Measurements from ENCODE around the gene APEX1. TPM values are rescaled to one million over a fixed set of nuclear protein-coding genes. Genes with fewer than 3 reads are reported as not detected.

Gene APEX1
- polyA plus RNA-seq, 1 of the 3 experiments (the other 2 are of a cell fraction), result 279 TPM

GRCh38 chr14:20468764-20469241, 13.8 kb downstream of the APEX1 start:
- peak overlapping the region; percentile 91 for H3K4me2 ChIP-seq
- H3K9me3 ChIP-seq, result no peaks in the 10 kb centered on the region
- no peaks in the 10 kb centered on the region; the same call in 1 of the 2 replicates for H3K27me3 ChIP-seq (ENCODE audit: insufficient read depth)
- H3K36me3 ChIP-seq (replicated peaks in 1 of 2; ENCODE audit: control insufficient read depth in 1 of 2, insufficient read depth in 2 of 2, low read length in 1 of 2), result peaks cover 7 to 10% of the 10 kb centered on the region in 2 experiments
- WGBS (ENCODE audit: low lambda C conversion rate), result 19% methylated on average over 16 of the region's 16 CpGs
- H3K9ac ChIP-seq, result peak overlapping the region; percentile 79
- ChIA-PET POLR2A (interaction anchor here (1.0 to 3.1 kb wide), 5 partner anchors 7 to 126 kb away, joined by 3 to 35 read pairs (median 4); partner anchors contain the start of genes APEX1, OSGEP, PIP4P1 and TEP1), CTCF (interaction anchor here (0.8 to 1.6 kb wide), 2 partner anchors 18 to 140 kb away, joined by 5 read pairs; no protein-coding TSS in a partner anchor)
- peaks cover 24% of the 10 kb centered on the region for H3K79me2 ChIP-seq (ENCODE audit: insufficient read depth)
- no peak for TF ChIP-seq RCOR1 (IDR thresholded peaks at IDR 0.05; ENCODE audit: low read length)
- no peak for TF ChIP-seq ZBTB33 (IDR thresholded peaks at IDR 0.05; ENCODE audit: borderline replicate concordance, low read depth)
- no peak for TF ChIP-seq TCF12 (IDR thresholded peaks at IDR 0.05)
- H3K9me2 ChIP-seq, result no peaks in the 10 kb centered on the region
- peak overlapping the region; percentile 89 for H2AFZ ChIP-seq (ENCODE audit: low read depth)
- peak overlapping the region; percentile 78 to 84 for H3K4me3 ChIP-seq (ENCODE audit: low read depth in 2 of 2, low read length in 1 of 2)
- H4K20me1 ChIP-seq (ENCODE audit: insufficient read depth), result no peaks in the 10 kb centered on the region
- no peak for DNase-seq
- H3K27ac ChIP-seq (ENCODE audit: low read depth in 2 of 2, low read length in 1 of 2), result peak overlapping the region; percentile 64 to 77
- peaks cover 5% of the 10 kb centered on the region for H3F3A ChIP-seq (replicated peaks; ENCODE audit: insufficient read depth)
- H3K4me1 ChIP-seq (ENCODE audit: control insufficient read depth in 1 of 2, insufficient read depth in 2 of 2, low read depth in 1 of 2, low read length in 1 of 2), result peaks cover 0 to 14% of the 10 kb centered on the region in 2 experiments; a peak in 2 of 4 replicates

- peak within 1 kb of the TSS; percentile 91 for H3K4me2 ChIP-seq
- H3K27ac ChIP-seq (ENCODE audit: low read depth in 2 of 2, low read length in 1 of 2), result peak within 1 kb of the TSS; percentile 64 to 91
- no peaks in the 10 kb centered on the region for H3K9me3 ChIP-seq
- 0% methylated on average over 13 of the region's 40 CpGs for WGBS (ENCODE audit: low lambda C conversion rate)
- H3K79me2 ChIP-seq (ENCODE audit: insufficient read depth), result peaks cover 24% of the 10 kb centered on the region
- H3K4me3 ChIP-seq (ENCODE audit: low read depth in 2 of 2, low read length in 1 of 2), result peak within 1 kb of the TSS; percentile 78 to 84
- DNase-seq, result peak; percentile 95
- H2AFZ ChIP-seq (ENCODE audit: low read depth), result peak within 1 kb of the TSS; percentile 89
- H3K36me3 ChIP-seq (replicated peaks in 1 of 2; ENCODE audit: control insufficient read depth in 1 of 2, insufficient read depth in 2 of 2, low read length in 1 of 2), result peaks cover 7 to 14% of the 10 kb centered on the region in 2 experiments
- POLR2A ChIA-PET, result interaction anchor here (0.7 to 3.1 kb wide), 9 partner anchors 8 to 126 kb away, joined by 3 to 35 read pairs (median 3); partner anchors contain the start of genes APEX1, OSGEP, PARP2 and PIP4P1
- H3K9me2 ChIP-seq, result no peaks in the 10 kb centered on the region
- H3K9ac ChIP-seq, result peak within 1 kb of the TSS; percentile 79
- TF ChIP-seq GATA2 (CRISPR knock-in tag; IDR thresholded peaks at IDR 0.05) (peak; percentile 34; the same call in 1 of the 2 replicates), EP300 (IDR thresholded peaks at IDR 0.05; ENCODE audit: borderline replicate concordance in 1 of 2, low read depth in 1 of 2, low read length in 1 of 2) (no peak), REST (IDR thresholded peaks at IDR 0.05; ENCODE audit: low read depth, low read length) (0 out of 2 replicates have a peak, but pooled peaks have one; percentile 15), TAF1 (IDR thresholded peaks at IDR 0.05; ENCODE audit: borderline replicate concordance, low read depth, low read length) (peak; percentile 89), SMC3 (IDR thresholded peaks at IDR 0.05; ENCODE audit: low read depth, low read length) (peak; percentile 9; the same call in 1 of the 2 replicates), RCOR1 (IDR thresholded peaks at IDR 0.05; ENCODE audit: low read length) (0 out of 2 replicates have a peak, but pooled peaks have one; percentile 40), POLR2AphosphoS5 (IDR thresholded peaks at IDR 0.05; ENCODE audit: low read depth, low read length) (peak; percentile 99), FOXM1 (IDR thresholded peaks at IDR 0.05; ENCODE audit: low read depth) (no peak), CTCF (IDR thresholded peaks at IDR 0.05) (no peak), MAX (IDR thresholded peaks at IDR 0.05; ENCODE audit: low read depth) (peak; percentile 22; the same call in 1 of the 2 replicates), MXI1 (IDR thresholded peaks at IDR 0.05; ENCODE audit: low read depth, low read length) (peak; percentile 79)
- CTCF ChIA-PET, result interaction anchor here (0.9 to 1.6 kb wide), 3 partner anchors 13 to 144 kb away, joined by 3 to 5 read pairs (median 4); no protein-coding TSS in a partner anchor
- no peaks in the 10 kb centered on the region; the same call in 1 of the 2 replicates for H3K27me3 ChIP-seq (ENCODE audit: insufficient read depth)
- no peaks in the 10 kb centered on the region for H4K20me1 ChIP-seq (ENCODE audit: insufficient read depth)
- peaks cover 5% of the 10 kb centered on the region for H3F3A ChIP-seq (replicated peaks; ENCODE audit: insufficient read depth)
- H3K4me1 ChIP-seq (ENCODE audit: control insufficient read depth in 1 of 2, insufficient read depth in 2 of 2, low read depth in 1 of 2, low read length in 1 of 2), result peaks cover 0 to 14% of the 10 kb centered on the region in 2 experiments; a peak in 2 of 4 replicates
Observed at GRCh38 chr14:20469242-20469889, 14.3 kb downstream of the APEX1 start, which contains the start of gene PNP. Gene PNP, plus strand, starts transcription at chr14:20469406. Its CDS starts 119 bp downstream, at chr14:20469525.

Measured in SK-N-SH (cell line).